Activated CD8-positive, alpha-beta memory T cell treated with anti-CD3 and anti-CD28 coated beads for 1 hour (primary cell): ENCODE measurements around the gene WASF2.
"Not testable (repeated sequence)": the region's sequence is repeated elsewhere in the genome, so short reads cannot be mapped to it uniquely, and the experiment has no call there.

ENCODE experiments used
- DNase-seq, 2 donors: peaks; one replicate each; pipeline ENCODE4 v3.0.0-alpha.2; 2020; ENCODE audit warnings: low read depth in 1 of 2; ENCODE audit errors: extremely low read depth in 1 of 2

Gene WASF2

GRCh38 chr1:27489973-27490741, at the start of gene WASF2:
TSS of gene WASF2 (minus strand) at chr1:27490167. CDS start at chr1:27428890, 61,277 bp downstream.
- DNase-seq, result peak; percentile 91 to 92

GRCh38 chr1:27538793-27539192, 48.8 kb upstream of the WASF2 start:
- no peak for DNase-seq

GRCh38 chr1:27538305-27538676, 48.3 kb upstream of the WASF2 start:
- DNase-seq, result not testable (repeated sequence)

GRCh38 chr1:27536767-27537166, 46.8 kb upstream of the WASF2 start:
- no peak for DNase-seq

GRCh38 chr1:27536010-27536757, 46.2 kb upstream of the WASF2 start:
- no peak for DNase-seq

- DNase-seq, result no peak
Measured at GRCh38 chr1:27535386-27535785, 45.4 kb upstream of the WASF2 start.

- DNase-seq, result no peak
Measured at GRCh38 chr1:27531959-27532685, 42.2 kb upstream of the WASF2 start.

GRCh38 chr1:27530192-27530591, 40.2 kb upstream of the WASF2 start:
- DNase-seq, result no peak

GRCh38 chr1:27529704-27530018, 39.7 kb upstream of the WASF2 start:
- DNase-seq, result no peak

GRCh38 chr1:27528818-27529703, 39.1 kb upstream of the WASF2 start:
- DNase-seq, result no peak

- peak; percentile 10 to 29 for DNase-seq
Measured at GRCh38 chr1:27527890-27528817, 38.2 kb upstream of the WASF2 start.

- no peak for DNase-seq
Measured at GRCh38 chr1:27527223-27527889, 37.4 kb upstream of the WASF2 start.

GRCh38 chr1:27526569-27527222, 36.7 kb upstream of the WASF2 start:
- DNase-seq, result no peak

- DNase-seq, result no peak
Measured at GRCh38 chr1:27525296-27526272, 35.6 kb upstream of the WASF2 start.

- no peak for DNase-seq
Measured at GRCh38 chr1:27523337-27524020, 33.5 kb upstream of the WASF2 start.

GRCh38 chr1:27522432-27523336, 32.7 kb upstream of the WASF2 start:
- peak; percentile 36 to 44 for DNase-seq
